NT2/D1 (cell line): Measurements from ENCODE around the gene VAPA.

Experiments
- DNase-seq: peaks from one replicate; pipeline ENCODE4 v3.0.0-alpha.2; 2011; ENCODE audit warnings: low read depth, low spot score
- H3K27me3 ChIP-seq: 2 replicates; pipeline ENCODE4 v1.6.0; 2011; ENCODE audit warnings: mild to moderate bottlenecking; ENCODE audit not compliant: insufficient read length, insufficient read depth
- H3K36me3 ChIP-seq: 2 replicates; pipeline ENCODE4 v1.6.1; 2011; ENCODE audit warnings: mild to moderate bottlenecking, low read length, mixed read lengths; ENCODE audit not compliant: insufficient read depth, insufficient read length
- H3K4me1 ChIP-seq: 2 replicates; pipeline ENCODE4 v1.5.1; 2011; ENCODE audit not compliant: insufficient read depth, insufficient read length
- H3K4me3 ChIP-seq: 2 replicates; pipeline ENCODE4 v1.5.1; 2011; ENCODE audit warnings: low read depth; ENCODE audit not compliant: insufficient read length
- H3K9ac ChIP-seq: 2 replicates; pipeline ENCODE4 v1.6.0; 2011; ENCODE audit warnings: low read depth; ENCODE audit not compliant: insufficient read length
- H3K9me3 ChIP-seq: 2 replicates; pipeline ENCODE4 v1.5.1; 2011; ENCODE audit warnings: mild to moderate bottlenecking, low read length; ENCODE audit not compliant: insufficient read depth
- SUZ12 ChIP-seq: IDR thresholded peaks from 2 replicates; pipeline ENCODE4 v1.6.1; 2011; ENCODE audit not compliant: insufficient read length, insufficient read depth; ENCODE audit errors: extremely low read depth
- YY1 ChIP-seq: IDR thresholded peaks from 2 replicates; pipeline ENCODE4 v1.6.1; 2011; ENCODE audit not compliant: insufficient read length, insufficient read depth
- ZNF274 ChIP-seq: IDR thresholded peaks from 2 replicates; pipeline ENCODE4 v1.6.1; 2011; ENCODE audit warnings: mild to moderate bottlenecking, low read depth, low read length

The VAPA gene

GRCh38 chr18:9984080-9984479 lies 70.3 kb downstream of the VAPA start:
- H3K27me3 ChIP-seq: no peaks in the 10 kb centered on the region
- H3K9ac ChIP-seq: no peak overlapping the region
- H3K36me3 ChIP-seq: no peaks in the 10 kb centered on the region
- no peaks in the 10 kb centered on the region for H3K4me1 ChIP-seq
- H3K4me3 ChIP-seq: no peak overlapping the region
- no peaks in the 10 kb centered on the region; the same call in 1 of the 2 replicates for H3K9me3 ChIP-seq
- TF ChIP-seq SUZ12: no peak
- TF ChIP-seq YY1: no peak
- no peak for TF ChIP-seq ZNF274
- no peak for DNase-seq

GRCh38 chr18:9985641-9986040 lies 71.8 kb downstream of the VAPA start:
- DNase-seq: no peak
- H3K36me3 ChIP-seq: no peaks in the 10 kb centered on the region
- TF ChIP-seq SUZ12: no peak
- no peak for TF ChIP-seq YY1
- no peak for TF ChIP-seq ZNF274
- H3K4me1 ChIP-seq: no peaks in the 10 kb centered on the region
- H3K4me3 ChIP-seq: no peak overlapping the region
- no peaks in the 10 kb centered on the region for H3K27me3 ChIP-seq
- no peaks in the 10 kb centered on the region; the same call in 1 of the 2 replicates for H3K9me3 ChIP-seq
- no peak overlapping the region for H3K9ac ChIP-seq

- Histone ChIP-seq H3K4me1 (no peaks in the 10 kb centered on the region), H3K27me3 (no peaks in the 10 kb centered on the region), H3K4me3 (no peak overlapping the region), H3K36me3 (no peaks in the 10 kb centered on the region), H3K9me3 (no peaks in the 10 kb centered on the region; the same call in 1 of the 2 replicates), H3K9ac (no peak overlapping the region)
- DNase-seq: no peak
- TF ChIP-seq ZNF274 (no peak), YY1 (no peak), SUZ12 (no peak)
These were observed 72.5 kb downstream of the VAPA start for GRCh38 chr18:9986156-9986930.

GRCh38 chr18:9987345-9987744 lies 73.5 kb downstream of the VAPA start:
- TF ChIP-seq YY1: no peak
- Histone ChIP-seq H3K36me3 (no peaks in the 10 kb centered on the region), H3K4me1 (no peaks in the 10 kb centered on the region), H3K27me3 (no peaks in the 10 kb centered on the region), H3K9ac (no peak overlapping the region), H3K9me3 (no peaks in the 10 kb centered on the region), H3K4me3 (no peak overlapping the region)
- no peak for DNase-seq

- H3K27me3 ChIP-seq: no peaks in the 10 kb centered on the region
- TF ChIP-seq SUZ12 (no peak), YY1 (no peak), ZNF274 (no peak)
- no peak overlapping the region for H3K9ac ChIP-seq
- H3K4me3 ChIP-seq: no peak overlapping the region
- no peaks in the 10 kb centered on the region for H3K9me3 ChIP-seq
- no peak for DNase-seq
- no peaks in the 10 kb centered on the region for H3K4me1 ChIP-seq
- no peaks in the 10 kb centered on the region for H3K36me3 ChIP-seq
These were observed 74.1 kb downstream of the VAPA start for GRCh38 chr18:9987931-9988330.

GRCh38 chr18:9988665-9989064 lies 74.8 kb downstream of the VAPA start:
- DNase-seq: no peak
- H3K27me3 ChIP-seq: no peaks in the 10 kb centered on the region
- TF ChIP-seq SUZ12 (no peak), YY1 (no peak), ZNF274 (no peak)
- H3K9me3 ChIP-seq: no peaks in the 10 kb centered on the region
- no peaks in the 10 kb centered on the region for H3K4me1 ChIP-seq
- H3K9ac ChIP-seq: no peak overlapping the region
- no peaks in the 10 kb centered on the region for H3K36me3 ChIP-seq
- no peak overlapping the region for H3K4me3 ChIP-seq

GRCh38 chr18:9989481-9989880 lies 75.7 kb downstream of the VAPA start:
- Histone ChIP-seq H3K9ac (no peak overlapping the region), H3K4me3 (no peak overlapping the region), H3K27me3 (no peaks in the 10 kb centered on the region), H3K4me1 (no peaks in the 10 kb centered on the region), H3K36me3 (no peaks in the 10 kb centered on the region), H3K9me3 (no peaks in the 10 kb centered on the region)
- DNase-seq: no peak
- TF ChIP-seq ZNF274 (no peak), YY1 (no peak), SUZ12 (no peak)
